Hematopoietic multipotent progenitor cell treated with erythropoietin and hydrocortisone succinate and interleukin-3 and kit ligand, for 15 days (in vitro differentiated cells): ENCODE measurements around the gene AGPAT2.
"Not testable (repeated sequence)": the region's sequence is repeated elsewhere in the genome, so short reads cannot be mapped to it uniquely, and the experiment has no call there.

Experiments
- DNase-seq: peaks from one replicate; pipeline ENCODE4 v3.0.0-alpha.2; 2015; ENCODE audit warnings: low spot score

The AGPAT2 gene

DNA sequence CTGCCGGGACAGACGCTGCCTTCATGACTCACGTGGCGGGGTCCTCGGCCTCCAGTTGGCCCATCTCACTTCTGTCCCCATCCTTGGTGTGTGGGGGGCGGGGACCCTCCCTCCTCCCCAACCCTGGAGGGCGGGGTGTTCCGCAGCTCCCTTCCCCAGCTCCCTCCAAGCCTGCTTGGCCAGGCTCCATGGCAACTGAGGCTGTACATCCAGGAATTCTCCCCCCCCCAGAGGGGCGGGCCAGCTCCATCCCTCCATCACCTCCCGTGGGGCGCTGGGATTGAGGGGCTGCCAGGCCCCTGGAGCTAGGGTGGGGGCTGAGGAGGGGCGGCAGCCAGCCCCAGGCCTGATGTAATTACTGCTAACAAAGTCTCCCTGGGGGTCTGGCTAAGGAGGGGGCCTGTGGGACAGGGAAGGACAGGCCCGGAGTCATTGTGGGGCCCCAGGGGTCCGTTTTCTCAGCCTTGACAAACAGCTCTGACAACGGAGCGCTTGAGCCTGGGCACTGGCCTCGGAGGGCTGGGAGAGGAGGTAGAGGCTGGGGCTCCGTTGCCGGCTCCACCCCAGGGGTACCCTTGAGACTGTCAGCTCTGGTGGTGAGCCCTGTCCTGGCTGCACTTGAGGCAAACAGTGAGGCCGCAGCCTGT is 33.1 kb upstream of the AGPAT2 start:
- no peak for DNase-seq

DNA sequence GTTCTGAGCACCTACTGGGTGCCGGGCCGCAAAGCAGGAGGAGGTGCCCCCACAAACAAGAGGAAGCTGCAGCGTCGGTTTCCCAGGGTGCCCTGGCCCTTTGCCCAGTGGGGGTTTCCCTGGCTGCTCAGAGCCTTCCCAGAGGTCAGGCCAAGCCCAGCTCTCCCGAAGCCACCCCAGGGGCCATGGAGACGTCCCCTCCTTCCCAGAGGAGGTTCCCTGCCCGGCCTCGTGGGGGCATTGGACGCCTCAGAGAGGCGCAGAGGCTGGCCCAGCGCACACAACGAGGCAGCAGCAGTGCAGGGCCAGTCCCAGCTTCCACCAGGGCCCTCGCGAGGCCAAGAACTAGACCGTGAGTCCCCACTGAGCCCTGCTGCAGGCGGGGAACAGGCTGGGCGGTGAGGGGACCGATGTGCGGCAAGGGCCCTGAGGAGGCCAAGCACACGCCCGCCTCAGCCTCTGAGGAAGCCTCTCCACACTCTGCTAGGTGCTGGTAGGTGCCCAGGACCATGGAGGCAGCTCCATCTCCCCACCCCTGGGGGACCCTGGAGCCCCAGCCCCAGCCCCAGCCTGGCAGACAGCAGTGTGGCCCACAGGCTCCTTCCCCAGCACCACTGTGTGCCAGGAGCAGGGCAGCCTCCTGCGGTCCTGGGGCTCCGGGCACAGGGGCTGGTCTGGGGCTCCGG is 32.1 kb upstream of the AGPAT2 start:
- no peak for DNase-seq

DNA sequence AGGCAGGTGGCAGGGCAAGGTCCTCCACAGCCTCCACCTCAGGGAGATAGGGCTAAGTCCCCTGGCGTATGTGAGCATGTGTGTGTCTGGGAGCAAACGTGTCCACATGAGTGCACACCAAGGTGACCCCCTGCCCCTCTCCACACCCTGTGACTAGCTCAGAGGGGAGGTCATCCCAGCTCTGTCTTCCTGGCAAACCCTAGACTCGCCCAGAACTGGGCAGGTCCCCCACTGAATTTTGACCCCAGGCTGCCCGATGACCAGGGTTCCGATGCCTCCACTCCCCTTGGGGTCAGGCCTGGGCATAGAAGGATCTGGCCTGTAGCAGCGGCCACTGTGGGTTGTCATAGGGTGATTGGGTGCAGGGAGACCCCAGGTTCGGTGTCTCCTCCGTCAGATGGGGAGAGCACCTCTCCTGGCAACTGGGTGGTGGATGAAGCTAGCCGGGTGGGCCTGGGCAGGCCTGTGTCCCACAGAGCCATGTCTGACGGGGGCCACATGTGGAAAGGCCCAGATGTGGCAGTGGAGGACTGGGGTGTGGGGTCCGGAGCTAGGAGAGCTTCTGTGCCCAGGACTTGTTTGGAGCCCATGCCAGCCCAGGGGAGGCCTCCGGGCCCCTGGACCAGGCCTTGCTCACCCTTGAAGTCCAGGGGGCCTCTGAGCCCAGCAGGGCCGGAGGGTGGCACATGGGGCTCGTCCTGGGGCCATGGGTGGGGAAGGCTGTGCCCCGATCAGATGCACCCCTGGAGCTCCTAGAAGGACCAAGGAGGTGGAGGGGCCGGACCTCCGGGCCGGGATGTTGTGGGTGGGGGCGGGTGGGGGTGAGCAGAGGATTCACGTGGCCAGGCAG is 31.3 kb upstream of the AGPAT2 start:
- no peak for DNase-seq

DNA sequence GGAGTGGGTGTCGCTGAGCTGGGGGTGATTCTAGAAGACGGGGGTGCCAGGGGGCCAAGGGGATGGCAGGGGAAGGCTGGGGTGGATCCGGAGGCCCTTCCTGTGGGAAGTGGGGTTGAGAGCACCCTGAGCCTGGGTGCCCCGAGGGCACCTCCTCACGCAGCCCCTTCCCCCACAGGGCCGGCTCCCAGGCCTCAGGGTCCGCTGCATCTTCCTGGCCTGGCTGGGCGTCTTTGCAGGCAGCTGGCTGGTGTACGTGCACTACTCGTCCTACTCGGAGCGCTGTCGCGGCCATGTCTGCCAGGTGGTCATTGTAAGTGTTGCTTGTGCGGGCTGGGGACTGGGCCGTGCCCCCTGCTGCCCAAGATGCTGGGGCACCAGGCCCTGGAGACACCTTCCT is 30.1 kb upstream of the AGPAT2 start:
- DNase-seq, result no peak

DNA sequence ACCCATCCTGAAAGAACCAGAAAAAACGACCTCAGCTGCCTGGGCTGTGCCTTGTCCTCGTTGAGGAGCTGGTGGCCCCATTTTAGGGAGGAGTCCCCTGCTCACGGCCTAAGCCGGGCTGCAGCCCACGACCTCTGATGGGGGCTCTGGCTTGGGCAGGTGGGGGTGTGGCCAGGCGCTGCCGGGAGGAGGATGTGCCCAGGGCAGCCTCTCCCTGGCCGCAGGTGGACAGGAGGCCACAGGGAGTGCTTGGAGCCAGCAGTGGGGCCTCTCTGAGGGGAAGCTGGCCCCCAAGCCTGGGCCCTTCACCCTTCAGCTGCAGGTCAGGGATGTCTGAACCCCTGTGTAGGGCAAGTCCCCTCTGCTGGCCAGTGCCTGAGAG is 27.6 kb upstream of the AGPAT2 start:
- DNase-seq, result no peak

DNA sequence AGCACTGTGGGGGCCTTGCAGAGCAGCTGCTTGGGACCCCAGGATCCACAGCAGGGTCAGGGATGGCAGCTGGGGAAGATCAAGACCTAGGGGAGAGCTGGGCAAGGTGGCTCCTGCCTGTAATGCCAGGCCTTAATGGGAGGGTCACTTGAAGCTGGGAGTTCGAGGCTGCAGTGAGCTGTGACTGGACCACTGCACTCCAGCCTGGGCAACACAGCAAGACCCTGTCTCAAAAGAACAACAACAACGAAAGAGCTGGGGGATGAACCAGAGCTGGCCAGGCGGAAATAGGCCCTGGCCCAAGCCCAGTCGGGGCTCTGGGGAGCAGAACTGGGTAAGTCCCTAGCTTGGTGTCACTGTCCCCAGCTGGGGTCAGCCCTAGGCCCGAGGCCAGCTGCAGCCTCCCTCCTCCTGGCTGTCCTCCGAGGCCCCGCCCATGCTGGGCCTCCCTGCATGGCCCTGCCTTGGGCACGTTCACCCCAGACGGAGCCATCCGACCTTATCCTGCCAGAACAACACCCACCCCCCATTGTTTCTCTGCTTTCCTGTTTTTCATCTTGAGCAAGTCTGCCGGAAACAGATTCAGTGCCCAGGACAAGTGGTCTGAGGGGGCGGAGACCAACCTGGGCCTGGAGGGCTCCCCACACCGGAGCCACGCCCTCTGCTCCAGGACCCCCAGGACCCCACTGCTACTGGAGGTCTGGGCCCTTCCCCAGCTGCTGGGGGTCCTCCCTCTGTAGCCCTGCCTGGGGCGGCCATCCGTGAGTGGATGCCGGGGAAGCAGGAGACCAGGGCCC is 27.0 kb upstream of the AGPAT2 start:
- no peak for DNase-seq

DNA sequence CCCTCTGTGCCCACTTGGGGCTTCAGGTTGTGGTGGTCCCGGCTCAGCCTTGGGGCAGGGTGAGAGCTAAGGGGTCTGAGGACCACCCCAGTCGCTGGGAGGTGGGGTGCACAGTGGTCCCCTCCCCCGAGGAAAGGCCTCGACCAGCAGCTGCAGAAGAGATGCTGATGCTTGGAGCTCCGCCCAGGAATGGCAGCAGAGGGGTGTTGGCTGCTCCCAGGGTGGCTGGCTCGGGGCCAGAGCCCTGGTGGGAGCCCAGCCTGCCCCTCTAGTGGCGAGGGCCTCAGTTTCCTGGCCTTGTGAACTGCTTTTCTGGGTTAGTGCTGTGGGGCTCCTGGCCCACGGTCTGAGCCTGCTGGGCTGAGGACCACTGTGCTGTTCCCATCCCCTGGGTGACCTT is 26.3 kb upstream of the AGPAT2 start:
- no peak for DNase-seq

DNA sequence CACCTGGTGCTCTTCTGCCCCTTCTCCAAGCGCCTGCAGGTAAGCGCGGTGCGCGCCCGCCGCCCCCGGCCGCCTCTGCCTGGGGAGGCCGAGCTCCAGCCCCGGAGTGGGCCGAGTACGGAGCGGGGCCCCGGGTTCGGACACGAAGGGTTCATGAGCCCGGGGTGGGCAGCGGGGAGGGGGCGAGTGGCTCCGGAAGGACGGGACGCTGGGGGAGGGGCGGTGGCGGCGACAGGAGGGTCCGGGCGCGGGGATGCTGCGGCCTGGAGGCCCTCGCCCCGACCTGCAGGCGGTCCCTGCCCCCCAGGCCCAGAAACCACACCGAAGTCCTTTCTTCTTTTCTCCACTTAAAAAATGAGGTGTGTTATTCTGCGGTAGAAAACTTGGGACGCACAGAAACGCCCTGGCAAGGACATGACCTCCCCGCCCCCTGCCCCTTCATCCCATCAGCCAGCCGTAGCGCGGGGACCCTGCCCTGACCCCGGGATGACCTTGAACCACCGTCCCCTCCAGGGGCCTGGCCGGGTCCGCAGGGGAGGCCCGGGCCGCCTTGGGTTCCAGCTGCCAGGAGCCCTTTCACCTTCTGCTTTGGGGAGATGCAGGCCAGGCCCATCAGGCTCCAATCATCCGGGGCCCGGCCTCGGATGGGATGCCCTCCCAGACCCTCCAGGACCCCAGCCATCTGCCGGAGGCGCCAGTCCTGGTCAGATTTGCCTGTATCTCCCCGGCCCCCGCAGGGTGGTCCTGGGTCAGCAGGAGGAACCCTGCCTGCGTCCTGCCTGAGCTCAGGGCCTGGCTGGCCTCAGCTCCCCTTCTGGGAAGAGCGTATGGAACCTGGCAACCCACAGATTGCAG is 25.7 kb upstream of the AGPAT2 start:
- DNase-seq, result no peak

DNA sequence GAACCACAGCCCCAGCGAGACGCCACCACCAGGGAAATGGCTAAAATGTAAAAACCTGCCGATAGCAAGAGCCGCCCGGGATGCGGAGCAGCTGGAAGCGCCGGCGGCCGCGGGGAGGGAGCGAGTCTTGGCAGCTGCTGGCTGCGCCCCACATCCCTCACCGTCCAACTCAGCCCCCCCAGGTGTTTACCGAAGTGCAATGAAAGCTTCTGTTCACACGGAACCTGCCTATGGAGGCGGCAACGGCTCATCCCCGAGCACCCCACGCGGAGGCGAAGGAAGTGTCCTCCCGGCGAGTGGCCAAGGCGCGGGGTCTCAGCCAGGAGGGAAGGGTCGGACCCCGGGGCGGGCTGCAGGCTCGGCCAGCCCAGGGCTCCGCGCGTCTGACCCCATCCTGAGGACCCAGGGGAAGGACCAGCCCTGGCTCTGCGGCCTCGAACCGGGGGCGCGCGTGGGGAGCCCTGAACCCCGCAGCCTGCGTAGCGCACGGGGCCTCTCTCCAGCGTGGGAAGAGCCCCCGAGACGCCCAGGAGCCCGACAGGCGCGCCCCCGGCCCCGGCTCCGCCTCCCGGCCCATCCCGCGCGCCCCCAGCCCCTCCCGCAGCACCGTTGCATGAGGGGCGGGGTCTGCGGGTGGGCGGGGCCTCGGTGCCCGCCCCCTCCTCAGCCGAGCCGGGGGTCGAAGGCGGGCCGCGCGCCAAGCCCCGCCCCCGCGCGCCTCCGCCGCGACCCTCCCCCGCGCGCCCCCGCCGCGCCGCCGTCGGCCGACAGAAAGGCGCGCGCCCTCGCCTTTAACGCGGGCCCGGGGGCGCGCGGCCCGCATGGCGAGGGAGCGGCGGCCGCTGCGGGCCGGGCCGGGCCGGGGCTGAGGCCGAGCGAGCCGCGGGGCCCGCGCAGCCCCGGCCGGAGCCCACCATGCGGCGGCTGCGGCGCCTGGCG is 24.8 kb upstream of the AGPAT2 start, which contains the start of gene DIPK1B:
Gene DIPK1B (plus strand): TSS at position 822 of the 939 bp plus-strand sequence. CDS start 94 bp downstream, at position 916.
- DNase-seq, result no peak

DNA sequence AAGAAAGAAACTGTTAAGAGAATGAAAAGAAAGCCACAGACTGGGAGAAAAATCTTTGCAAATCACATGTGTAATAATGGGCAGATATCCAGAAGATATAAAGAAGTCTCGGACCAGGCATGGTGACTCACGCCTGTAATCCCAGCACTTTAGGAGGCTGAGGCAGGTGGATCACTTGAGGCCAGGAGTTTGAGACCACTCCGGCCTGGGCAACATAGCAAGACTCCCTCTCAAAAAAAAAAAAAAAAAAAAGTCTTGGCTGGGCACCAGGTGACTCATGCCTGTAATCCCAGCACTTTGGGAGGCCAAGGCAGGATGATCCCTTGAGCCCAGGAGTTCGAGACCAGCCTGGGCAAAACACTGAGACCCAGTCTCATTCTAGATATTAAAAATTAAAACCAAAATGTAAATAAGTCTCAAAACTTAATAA is 24.0 kb upstream of the AGPAT2 start:
- DNase-seq, result not testable (repeated sequence)

DNA sequence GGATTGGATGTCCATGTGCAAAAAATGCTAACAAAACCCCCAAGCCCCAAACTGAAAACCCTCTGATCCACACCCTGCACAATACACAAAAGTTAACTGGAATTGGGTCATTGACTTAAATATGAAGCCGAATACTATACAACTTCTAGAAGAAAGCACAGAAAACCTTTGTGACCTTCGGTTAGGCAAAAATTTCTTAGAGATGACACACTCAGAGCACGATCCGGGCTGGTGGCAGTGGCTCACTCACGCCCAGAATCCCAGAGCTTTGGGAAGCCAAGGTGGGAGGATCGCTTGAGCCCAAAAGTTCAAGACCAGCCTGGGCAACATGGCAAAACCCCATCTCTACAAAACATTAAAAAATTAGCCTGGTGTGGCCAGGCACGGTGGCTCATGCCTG is 23.3 kb upstream of the AGPAT2 start:
- DNase-seq, result no peak

DNA sequence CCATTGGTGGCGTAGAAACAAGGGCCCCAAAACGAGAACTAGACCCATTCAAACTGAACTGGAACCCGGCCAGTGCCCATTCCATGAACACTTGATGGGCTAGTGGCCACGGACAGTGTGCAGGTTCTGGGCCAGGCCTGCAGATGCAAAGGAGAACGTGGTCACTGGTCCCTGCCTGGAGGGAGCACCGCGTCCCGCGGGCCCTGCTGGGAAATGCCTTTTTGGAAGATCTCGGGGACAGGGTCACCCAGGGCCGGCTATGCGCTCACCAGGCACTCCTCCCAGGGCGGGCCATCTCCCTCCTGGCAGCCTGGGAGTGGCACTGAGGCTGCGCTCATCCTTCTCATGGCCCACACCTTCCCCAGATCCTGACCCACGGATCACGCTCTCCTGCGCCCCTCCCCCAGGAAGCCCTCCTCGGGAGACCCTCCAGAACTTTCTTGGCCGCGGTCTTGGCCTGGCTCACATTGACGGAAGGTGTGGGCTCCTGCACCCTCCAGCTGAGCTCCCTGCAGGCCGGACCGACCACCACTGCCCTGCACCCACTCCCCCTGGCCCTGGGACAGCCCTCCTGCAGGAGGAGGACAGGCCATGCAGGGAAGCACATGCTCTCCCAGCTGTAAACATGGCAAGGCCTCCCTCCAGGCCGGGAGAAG is 22.3 kb upstream of the AGPAT2 start:
- DNase-seq, result no peak

DNA sequence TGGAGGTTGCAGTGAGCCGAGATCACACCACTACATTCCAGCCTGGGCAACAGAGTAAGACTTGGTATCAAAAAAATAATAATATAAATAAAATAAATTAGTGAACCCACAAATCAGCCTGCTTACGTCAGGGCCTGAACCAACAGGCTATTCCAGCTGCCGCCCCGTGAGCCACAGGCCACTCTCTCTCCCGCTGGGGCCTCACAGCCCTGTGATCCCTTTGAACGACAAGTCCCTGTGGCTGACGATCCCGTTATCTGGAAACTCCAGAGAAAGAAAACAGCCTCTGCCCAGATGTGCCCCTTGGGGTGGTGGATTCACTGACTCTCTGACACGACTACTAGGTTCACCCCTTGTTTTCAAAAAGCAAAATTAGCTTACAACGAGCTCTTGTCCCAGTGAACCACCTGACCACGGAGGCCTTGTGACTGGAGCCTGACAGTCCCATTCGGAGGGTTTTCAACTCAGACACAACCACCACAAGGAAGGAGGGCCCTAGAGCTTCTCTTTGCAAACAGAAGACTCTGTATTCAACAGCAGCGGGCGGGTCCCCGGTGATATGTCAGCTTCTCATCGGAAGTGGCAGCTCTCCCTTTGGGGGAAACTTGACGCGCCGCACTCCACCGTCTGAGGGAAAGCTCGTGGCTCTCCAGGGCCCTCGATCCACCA is 20.7 kb upstream of the AGPAT2 start:
- no peak for DNase-seq

DNA sequence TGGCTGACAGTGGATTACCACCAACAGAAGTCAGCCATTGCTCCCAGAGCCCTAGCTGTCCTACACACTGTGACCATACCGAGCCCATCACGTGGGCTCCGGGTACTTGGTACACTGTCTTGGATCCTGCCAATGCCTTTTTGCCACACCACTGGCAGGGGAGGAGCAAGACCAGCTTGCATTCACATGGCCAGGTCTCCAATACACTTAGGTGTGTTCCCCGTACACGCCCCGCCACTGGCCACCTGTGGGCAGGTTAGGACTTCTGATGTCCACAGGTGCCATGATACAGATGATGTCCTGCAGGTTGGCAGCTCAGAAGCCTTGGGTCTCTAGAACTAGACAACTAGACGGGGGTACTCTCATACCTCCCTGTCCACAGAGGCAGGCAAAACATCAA is 19.8 kb upstream of the AGPAT2 start:
- no peak for DNase-seq

DNA sequence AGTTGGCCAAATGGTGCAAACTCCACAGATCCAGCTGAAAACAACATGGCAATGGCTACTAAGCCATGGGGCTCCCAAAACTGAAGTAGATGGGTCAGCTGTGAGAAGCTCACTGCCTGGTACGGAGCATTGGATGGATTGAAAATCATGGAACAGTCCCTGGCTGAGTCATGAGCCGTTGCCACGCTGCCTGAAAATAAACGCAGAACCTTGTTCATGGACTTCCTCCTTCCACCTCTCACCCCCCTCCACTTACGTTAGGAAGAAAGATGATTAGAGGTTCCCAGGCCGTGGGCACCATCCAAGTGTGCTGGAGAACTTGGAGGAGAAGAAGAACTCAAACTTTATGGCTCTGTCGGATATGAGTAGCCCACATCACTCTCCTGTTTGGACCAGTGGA is 18.3 kb upstream of the AGPAT2 start:
- no peak for DNase-seq

DNA sequence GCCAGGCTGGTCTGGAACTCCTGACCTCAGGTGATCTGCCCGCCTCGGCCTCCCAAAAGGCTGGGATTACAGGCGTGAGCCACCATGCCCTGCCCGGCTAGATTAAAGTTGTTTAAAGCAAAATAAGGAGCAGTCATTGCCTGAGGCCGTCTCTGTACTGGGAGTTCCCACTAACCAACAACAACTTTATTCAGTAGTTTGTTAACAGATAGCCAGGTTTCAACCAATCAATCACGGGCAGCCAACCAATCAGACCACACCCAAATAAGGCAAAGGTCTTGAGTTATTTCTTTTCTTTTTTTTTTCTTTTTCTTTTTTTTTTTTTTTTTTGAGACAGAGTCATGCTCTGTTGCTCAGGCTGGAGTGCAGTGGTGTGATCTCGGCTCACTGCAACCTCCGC is 17.5 kb upstream of the AGPAT2 start:
- not testable (repeated sequence) for DNase-seq

DNA sequence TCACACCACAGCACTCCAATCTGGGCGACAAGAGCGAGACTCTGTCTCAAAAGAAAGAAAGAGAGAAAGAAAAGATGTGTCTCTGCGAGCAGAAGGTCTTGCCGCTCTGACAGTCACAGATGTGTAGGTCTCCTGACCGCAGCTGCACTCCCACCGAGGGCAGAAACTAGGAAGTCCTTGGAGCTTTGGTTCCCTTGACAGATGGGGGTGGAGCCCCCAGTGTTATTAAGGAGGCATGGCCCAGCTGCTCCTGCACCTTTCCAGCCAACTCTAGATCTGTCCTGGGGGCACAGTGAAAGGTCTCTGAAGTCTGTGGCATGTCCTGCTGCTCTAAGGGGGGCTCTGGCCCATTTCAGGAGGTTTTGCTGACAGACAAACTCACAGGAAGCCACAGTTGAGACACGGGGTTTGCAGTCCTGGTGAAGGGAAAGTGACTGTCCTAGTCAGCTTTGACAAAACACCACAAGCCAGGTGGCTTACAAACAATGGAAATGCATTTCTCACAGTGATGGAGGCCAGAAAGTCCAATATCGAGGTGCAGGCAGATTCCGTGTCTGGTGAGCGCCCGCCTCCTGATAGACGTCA is 16.1 kb upstream of the AGPAT2 start:
- DNase-seq, result no peak

DNA sequence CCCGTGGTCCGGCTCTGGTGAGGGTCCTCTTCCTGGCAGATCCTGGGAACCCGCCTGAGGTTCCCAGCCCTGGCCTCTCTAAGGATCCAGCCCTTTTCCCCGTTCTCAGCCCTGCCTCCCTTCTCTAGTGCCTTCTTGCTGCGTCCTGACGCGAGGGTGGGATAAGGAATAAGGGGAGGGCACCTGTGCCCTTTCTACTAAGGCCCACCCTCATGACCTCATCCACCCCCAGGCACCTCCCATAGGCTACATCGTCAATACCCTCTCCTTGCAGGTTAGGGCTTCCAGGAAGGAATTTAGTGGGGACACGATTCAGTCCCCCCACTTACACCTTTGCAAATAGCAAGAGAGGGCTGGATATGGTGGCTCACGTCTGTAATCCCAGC is 14.4 kb upstream of the AGPAT2 start:
- DNase-seq, result no peak
